HCT116 (cell line): ENCODE results near the gene CNTNAP2. TPM values are rescaled to one million over a fixed set of nuclear protein-coding genes. Genes with fewer than 3 reads are reported as not detected.

Experiments used
- ATAC-seq: fragments of 200-7000 bp; cut with Tn5 transposase; 2 replicates; pipeline ENCODE4 v1.9.1; 2020; ENCODE audit warnings: mild to moderate bottlenecking, moderate library complexity
- BruUV-seq: library from RNA; stranded (reverse); fragments of 400-500 nt; replicated peaks from 2 replicates; lab custom pipeline; 2021; lab: Mats Ljungman, UMichigan
- CTCF ChIA-PET: fragments of 300-600 bp; sonication (Branson Sonifier 250); formaldehyde crosslinking; loops from one replicate; lab custom pipeline; 2021; ENCODE audit warnings: antibody characterized with exemption; lab: Charles Lee
- POLR2A ChIA-PET: fragments of 300-600, 350-600 bp; sonication (Branson Sonifier 250); formaldehyde crosslinking; loops from one replicate; lab custom pipeline; 2021; ENCODE audit warnings: antibody characterized with exemption; lab: Charles Lee
- RAD21 ChIA-PET, 2 experiments: fragments of 300-600 bp; sonication (Branson Sonifier 250); formaldehyde crosslinking; loops; one replicate each; lab custom pipeline; 2023; ENCODE audit warnings: low total read pairs in 2 of 2; ENCODE audit not compliant: uncharacterized antibody in 2 of 2, unreplicated experiment in 2 of 2, low non-redundant PET in 1 of 2; lab: Charles Lee
- DNase-seq: peaks from one replicate; pipeline ENCODE4 v3.0.0-alpha.2; 2010; ENCODE audit warnings: low read depth, low spot score
- H2AFZ ChIP-seq: fragments of 200-600 bp; shearing (Covaris generic), sonication (generic); 2 replicates; pipeline ENCODE4 v1.6.1; 2017; ENCODE audit warnings: low read depth, mixed run types, mixed read lengths, antibody characterized with exemption, low read length; ENCODE audit not compliant: poor library complexity, severe bottlenecking
- H3K27ac ChIP-seq: 2 replicates; pipeline ENCODE4 v1.5.1; 2012; ENCODE audit warnings: low read depth, low read length
- H3K27me3 ChIP-seq: fragments of 200-600 bp; sonication (generic); 2 replicates; pipeline ENCODE4 v1.6.1; 2016; ENCODE audit warnings: mixed run types, low read length, mixed read lengths; ENCODE audit not compliant: insufficient read depth
- H3K36me3 ChIP-seq, 2 experiments: fragments of 200-500 bp in 1 of 2; fragments of 200-600 bp in 1 of 2; sonication (Bioruptor generic) in 1 of 2; sonication (generic) in 1 of 2; 2 replicates each; pipeline versions ENCODE4 v1.5.1 to v1.6.1; 2014 to 2016; ENCODE audit warnings: low read length in 2 of 2, inconsistent platforms in 1 of 2, mixed read lengths in 1 of 2, mixed run types in 1 of 2; ENCODE audit not compliant: insufficient read depth in 2 of 2, control insufficient read depth in 1 of 2
- H3K4me1 ChIP-seq, 2 experiments: fragments of 200-600 bp in 1 of 2; sonication (generic) in 1 of 2; 2 replicates each; pipeline versions ENCODE4 v1.5.1 to v1.6.1; 2012 to 2017; ENCODE audit warnings: low read length in 2 of 2, inconsistent platforms in 1 of 2, mild to moderate bottlenecking in 1 of 2, mixed read lengths in 1 of 2, mixed run types in 1 of 2, moderate library complexity in 1 of 2; ENCODE audit not compliant: insufficient read depth in 2 of 2, control insufficient read depth in 1 of 2
- H3K4me2 ChIP-seq: fragments of 200-600 bp; sonication (generic); 2 replicates; pipeline ENCODE4 v1.6.1; 2017; ENCODE audit warnings: mixed run types, low read length, mixed read lengths
- H3K4me3 ChIP-seq, 2 experiments: fragments of 200-600 bp in 1 of 2; sonication (generic) in 1 of 2; replicated peaks in 1 of 2; 2 replicates each; pipeline ENCODE4 v1.5.1; 2011 to 2016; ENCODE audit warnings: low read length in 2 of 2, control low read depth in 1 of 2, low read depth in 1 of 2, mild to moderate bottlenecking in 1 of 2, mixed read lengths in 1 of 2, mixed run types in 1 of 2
- H3K79me2 ChIP-seq: fragments of 200-600 bp; sonication (generic); 2 replicates; pipeline ENCODE4 v1.6.1; 2017; ENCODE audit warnings: mild to moderate bottlenecking, mixed run types, low read length, moderate library complexity, mixed read lengths; ENCODE audit not compliant: insufficient read depth
- H3K9ac ChIP-seq: fragments of 200-600 bp; sonication (generic); 2 replicates; pipeline ENCODE4 v1.6.1; 2016; ENCODE audit warnings: low read length, mixed read lengths
- H3K9me2 ChIP-seq: fragments of 200-600 bp; sonication (generic), shearing (Covaris generic); 2 replicates; pipeline ENCODE4 v1.6.1; 2017; ENCODE audit warnings: mixed run types, mild to moderate bottlenecking, moderate library complexity; ENCODE audit not compliant: insufficient read depth
- H3K9me3 ChIP-seq, 2 experiments: fragments of 200-500 bp in 1 of 2; fragments of 200-600 bp in 1 of 2; sonication (Bioruptor generic) in 1 of 2; sonication (generic) in 1 of 2; 2 replicates each; pipeline ENCODE4 v1.6.1; 2014 to 2017; ENCODE audit warnings: low read length in 2 of 2, mixed read lengths in 2 of 2, inconsistent platforms in 1 of 2, low read depth in 1 of 2, mild to moderate bottlenecking in 1 of 2, mixed run types in 1 of 2, moderate library complexity in 1 of 2; ENCODE audit not compliant: control insufficient read depth in 1 of 2, insufficient read depth in 1 of 2
- H4K20me1 ChIP-seq: fragments of 200-600 bp; sonication (generic), shearing (Covaris generic); 2 replicates; pipeline ENCODE4 v1.6.1; 2017; ENCODE audit warnings: mixed run types, mild to moderate bottlenecking, moderate library complexity; ENCODE audit not compliant: insufficient read depth
- ATF3 ChIP-seq: IDR thresholded peaks from 2 replicates; pipeline ENCODE4 v1.6.1; 2012
- CBX3 ChIP-seq: IDR thresholded peaks from 2 replicates; pipeline ENCODE4 v1.6.1; 2012; ENCODE audit warnings: low read depth
- CEBPB ChIP-seq: IDR thresholded peaks from 2 replicates; pipeline ENCODE4 v1.6.1; 2012; ENCODE audit warnings: low read depth
- EGR1 ChIP-seq: IDR thresholded peaks from 2 replicates; pipeline ENCODE4 v1.6.1; 2012; ENCODE audit warnings: low read depth
- ELF1 ChIP-seq: IDR thresholded peaks from 2 replicates; pipeline ENCODE4 v1.6.1; 2012; ENCODE audit warnings: low read depth, borderline replicate concordance
- EZH2 ChIP-seq: fragments of 200-600 bp; sonication (generic); IDR thresholded peaks from 2 replicates; pipeline ENCODE4 v1.6.1; 2017; ENCODE audit warnings: antibody characterized with exemption, mixed run types
- EZH2phosphoT487 ChIP-seq: fragments of 200-600 bp; IDR thresholded peaks from 2 replicates; pipeline ENCODE4 v1.6.1; 2018; ENCODE audit warnings: antibody characterized with exemption, borderline replicate concordance
- JUND ChIP-seq: IDR thresholded peaks from 2 replicates; pipeline ENCODE4 v1.6.1; 2012
- MAX ChIP-seq: IDR thresholded peaks from 2 replicates; pipeline ENCODE4 v1.6.1; 2012
- POLR2A ChIP-seq: IDR thresholded peaks from 2 replicates; pipeline ENCODE4 v1.7.0; 2011; ENCODE audit warnings: borderline replicate concordance; ENCODE audit not compliant: insufficient read depth, insufficient read length; ENCODE audit errors: extremely low read depth
- POLR2AphosphoS5 ChIP-seq: IDR thresholded peaks from 2 replicates; pipeline ENCODE4 v1.6.1; 2011; ENCODE audit warnings: mild to moderate bottlenecking, low read depth, low read length, moderate library complexity
- RAD21 ChIP-seq: IDR thresholded peaks from 2 replicates; pipeline ENCODE4 v1.6.1; 2012; ENCODE audit warnings: low read depth, mild to moderate bottlenecking
- REST ChIP-seq: IDR thresholded peaks from 2 replicates; pipeline ENCODE4 v1.6.1; 2012; ENCODE audit warnings: low read depth
- SIN3A ChIP-seq: IDR thresholded peaks from 2 replicates; pipeline ENCODE4 v1.6.1; 2012; ENCODE audit warnings: low read depth
- SRF ChIP-seq: IDR thresholded peaks from 2 replicates; pipeline ENCODE4 v1.6.1; 2012; ENCODE audit warnings: low read depth
- TCF7L2 ChIP-seq: IDR thresholded peaks from 2 replicates; pipeline ENCODE4 v1.7.0; 2011; ENCODE audit warnings: borderline replicate concordance, inconsistent platforms; ENCODE audit not compliant: insufficient read depth, insufficient read length; ENCODE audit errors: extremely low read depth
- ZFX ChIP-seq: fragments of 450-650 bp; IDR thresholded peaks from 2 replicates; pipeline ENCODE4 v1.6.1; 2017
- ZNF274 ChIP-seq: fragments of 200-500 bp; sonication (Bioruptor generic); IDR thresholded peaks from 2 replicates; pipeline ENCODE4 v1.6.1; 2014; ENCODE audit warnings: mild to moderate bottlenecking, low read depth, low read length, inconsistent platforms
- intact Hi-C: fragments of 100-400 bp; cut with micrococcal nuclease; formaldehyde crosslinking; loops from 2 replicates; pipeline ENCODE4 v1.10.0; 2022
- total RNA-seq: library from RNA; stranded (reverse); gene quantifications from one replicate; pipeline ENCODE4 v1.2.1, GENCODE V29; 2021; ENCODE audit not compliant: unreplicated experiment
- TF ChIP-seq, protein P1 (sequence below): IDR thresholded peaks from 2 replicates; pipeline ENCODE4 v1.6.1; 2011; ENCODE audit warnings: mild to moderate bottlenecking, low read length, moderate library complexity; ENCODE audit not compliant: insufficient replicate concordance; ENCODE audit errors: extremely low read depth

Gene CNTNAP2
- total RNA-seq, 1 experiment from 2014 or later = 0.37 TPM

DNA sequence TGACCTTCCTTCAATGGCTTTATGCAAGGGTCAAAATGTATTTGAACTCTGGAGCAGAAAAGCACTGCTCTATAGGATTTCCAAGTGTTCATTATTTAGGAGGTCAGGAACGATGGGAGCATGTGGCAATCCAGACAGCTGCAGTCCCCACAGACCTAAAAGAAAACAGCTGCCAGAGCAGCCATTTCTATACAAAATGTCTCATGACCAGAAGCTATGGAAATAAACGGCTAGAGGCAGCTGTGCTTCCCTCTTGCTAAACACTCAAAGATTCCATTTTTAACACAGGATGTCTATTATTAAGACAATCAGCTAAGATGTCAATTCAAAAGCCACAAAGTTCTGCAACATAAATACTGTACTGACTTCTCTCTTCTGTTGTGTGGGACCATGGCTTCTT is 1594.8 kb downstream of the CNTNAP2 start (continued):
- TF ChIP-seq POLR2AphosphoS5 (no peak), RAD21 (no peak)

- RAD21 ChIA-PET = no interaction called here
- H4K20me1 ChIP-seq = no peaks in the 10 kb centered on the region
- intact Hi-C loops = no loop called here
- no peak overlapping the region for H3K4me3 ChIP-seq
- no peak overlapping the region for H2AFZ ChIP-seq
- H3K27ac ChIP-seq = no peak overlapping the region
- POLR2A ChIA-PET = no interaction called here
- CTCF ChIA-PET = no interaction called here
- H3K27me3 ChIP-seq = no peaks in the 10 kb centered on the region
- no peak overlapping the region for H3K9ac ChIP-seq
- peaks cover 7 to 20% of the 10 kb centered on the region in 2 experiments; a peak in 2 of 4 replicates for H3K9me3 ChIP-seq
- no peaks in the 10 kb centered on the region for H3K36me3 ChIP-seq
- no peak for DNase-seq
- no TSS peak for BruUV-seq
- no peak overlapping the region for H3K4me2 ChIP-seq
- H3K9me2 ChIP-seq = no peaks in the 10 kb centered on the region
- no peak for ATAC-seq
- H3K79me2 ChIP-seq = no peaks in the 10 kb centered on the region
- H3K4me1 ChIP-seq = no peaks in the 10 kb centered on the region
- TF ChIP-seq, protein P1, sequence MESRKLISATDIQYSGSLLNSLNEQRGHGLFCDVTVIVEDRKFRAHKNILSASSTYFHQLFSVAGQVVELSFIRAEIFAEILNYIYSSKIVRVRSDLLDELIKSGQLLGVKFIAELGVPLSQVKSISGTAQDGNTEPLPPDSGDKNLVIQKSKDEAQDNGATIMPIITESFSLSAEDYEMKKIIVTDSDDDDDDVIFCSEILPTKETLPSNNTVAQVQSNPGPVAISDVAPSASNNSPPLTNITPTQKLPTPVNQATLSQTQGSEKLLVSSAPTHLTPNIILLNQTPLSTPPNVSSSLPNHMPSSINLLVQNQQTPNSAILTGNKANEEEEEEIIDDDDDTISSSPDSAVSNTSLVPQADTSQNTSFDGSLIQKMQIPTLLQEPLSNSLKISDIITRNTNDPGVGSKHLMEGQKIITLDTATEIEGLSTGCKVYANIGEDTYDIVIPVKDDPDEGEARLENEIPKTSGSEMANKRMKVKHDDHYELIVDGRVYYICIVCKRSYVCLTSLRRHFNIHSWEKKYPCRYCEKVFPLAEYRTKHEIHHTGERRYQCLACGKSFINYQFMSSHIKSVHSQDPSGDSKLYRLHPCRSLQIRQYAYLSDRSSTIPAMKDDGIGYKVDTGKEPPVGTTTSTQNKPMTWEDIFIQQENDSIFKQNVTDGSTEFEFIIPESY = no peak
- TF ChIP-seq ZNF274 = no peak
- no peak for TF ChIP-seq SIN3A
- no peak for TF ChIP-seq ATF3
- no peak for TF ChIP-seq CBX3
- TF ChIP-seq ZFX = no peak
- no peak for TF ChIP-seq MAX
- no peak for TF ChIP-seq SRF
- no peak for TF ChIP-seq ELF1
- TF ChIP-seq EZH2phosphoT487 = no peak
- no peak for TF ChIP-seq JUND
- TF ChIP-seq POLR2A = no peak
- no peak for TF ChIP-seq POLR2AphosphoS5
- TF ChIP-seq TCF7L2 = no peak
- TF ChIP-seq EGR1 = no peak
- TF ChIP-seq EZH2 = no peak
- TF ChIP-seq CEBPB = no peak
- TF ChIP-seq REST = no peak
Measured at GRCh38 chr7:147721962-147722830, 1605.6 kb downstream of the CNTNAP2 start.
